SU-DHL-6 (cell line): ENCODE results near the gene LRP1B.

Source experiments
- H2AFZ ChIP-seq: fragments of 200-600 bp; sonication (generic); 2 replicates; pipeline ENCODE4 v1.6.1; 2014; ENCODE audit warnings: low read depth, mild to moderate bottlenecking, moderate library complexity, mixed read lengths, antibody characterized with exemption, low read length; ENCODE audit not compliant: severe bottlenecking
- H3F3A ChIP-seq: fragments of 200-600 bp; shearing (Covaris generic); 2 replicates; pipeline ENCODE4 v1.6.0; 2016; ENCODE audit warnings: antibody characterized with exemption, mild to moderate bottlenecking; ENCODE audit not compliant: insufficient read depth
- H3K27ac ChIP-seq: fragments of 200-600 bp; sonication (generic); 2 replicates; pipeline ENCODE4 v1.5.1; 2016; ENCODE audit warnings: low read depth, mild to moderate bottlenecking, low read length, moderate library complexity, mixed read lengths
- H3K27me3 ChIP-seq: fragments of 200-600 bp; sonication (generic), shearing (Covaris generic); 2 replicates; pipeline ENCODE4 v1.6.0; 2014; ENCODE audit warnings: mild to moderate bottlenecking, low read length
- H3K36me3 ChIP-seq: fragments of 200-600 bp; sonication (generic); 2 replicates; pipeline ENCODE4 v1.6.1; 2014; ENCODE audit warnings: mild to moderate bottlenecking, low read length, mixed read lengths
- H3K4me2 ChIP-seq: fragments of 300-600, 200-600 bp; shearing (Covaris generic), sonication (generic); 2 replicates; pipeline ENCODE4 v1.6.0; 2014; ENCODE audit warnings: low read length, low read depth, mild to moderate bottlenecking; ENCODE audit not compliant: poor library complexity, severe bottlenecking
- H3K4me3 ChIP-seq: fragments of 200-600 bp; sonication (generic); 2 replicates; pipeline ENCODE4 v1.5.1; 2014; ENCODE audit warnings: antibody characterized with exemption, low read length, mild to moderate bottlenecking, mixed read lengths; ENCODE audit not compliant: insufficient read depth, poor library complexity, severe bottlenecking
- H3K79me2 ChIP-seq: fragments of 200-600 bp; sonication (generic); 2 replicates; pipeline ENCODE4 v1.6.1; 2014; ENCODE audit warnings: mild to moderate bottlenecking, low read length, moderate library complexity; ENCODE audit not compliant: insufficient read depth
- H3K9ac ChIP-seq: fragments of 200-600 bp; sonication (generic); 2 replicates; pipeline ENCODE4 v1.7.0; 2014; ENCODE audit warnings: mild to moderate bottlenecking, low read length
- H3K9me2 ChIP-seq: fragments of 200-600 bp; sonication (generic); replicated peaks from 2 replicates; pipeline ENCODE4 v1.6.1; 2014; ENCODE audit warnings: low read length; ENCODE audit not compliant: insufficient read depth
- H3K9me3 ChIP-seq: fragments of 200-600 bp; sonication (generic); 2 replicates; pipeline ENCODE4 v1.6.1; 2014; ENCODE audit warnings: low read length, mixed read lengths; ENCODE audit not compliant: insufficient read depth
- H4K20me1 ChIP-seq: fragments of 200-600 bp; sonication (generic); 2 replicates; pipeline ENCODE4 v1.6.1; 2014; ENCODE audit warnings: low read depth, mild to moderate bottlenecking, antibody characterized with exemption, low read length, moderate library complexity, mixed read lengths
- CTCF ChIP-seq: fragments of 200-600 bp; sonication (generic); IDR thresholded peaks from one replicate; pipeline ENCODE4 v1.5.1; 2017; ENCODE audit warnings: antibody characterized with exemption, mild to moderate bottlenecking, low read length, moderate library complexity; ENCODE audit not compliant: insufficient read depth, poor library complexity, severe bottlenecking
- EZH2phosphoT487 ChIP-seq: fragments of 200-600 bp; sonication (generic), shearing (Covaris generic); conservative IDR thresholded peaks from 2 replicates; pipeline ENCODE4 v1.6.1; 2018; ENCODE audit warnings: mild to moderate bottlenecking, antibody characterized with exemption, low read length, moderate library complexity, mixed read lengths

The LRP1B gene

GRCh38 chr2:140586379-140586778, 1544.4 kb downstream of the LRP1B start:
- Histone ChIP-seq H3K9me3 (no peaks in the 10 kb centered on the region), H3F3A (no peaks in the 10 kb centered on the region), H3K27ac (no peak overlapping the region), H4K20me1 (no peaks in the 10 kb centered on the region), H3K9ac (no peak overlapping the region), H3K4me2 (no peak overlapping the region), H3K36me3 (no peaks in the 10 kb centered on the region), H2AFZ (no peak overlapping the region), H3K4me3 (no peak overlapping the region), H3K9me2 (no peaks in the 10 kb centered on the region), H3K27me3 (no peaks in the 10 kb centered on the region), H3K79me2 (no peaks in the 10 kb centered on the region)
- TF ChIP-seq EZH2phosphoT487 (no peak), CTCF (no peak)

- Histone ChIP-seq H3K36me3 (no peaks in the 10 kb centered on the region), H3K4me3 (no peak overlapping the region), H3K79me2 (no peaks in the 10 kb centered on the region), H3K9me2 (no peaks in the 10 kb centered on the region), H3K4me2 (no peak overlapping the region), H2AFZ (no peak overlapping the region), H3K9me3 (no peaks in the 10 kb centered on the region), H3K27me3 (no peaks in the 10 kb centered on the region), H3K9ac (no peak overlapping the region), H3K27ac (no peak overlapping the region), H3F3A (no peaks in the 10 kb centered on the region), H4K20me1 (no peaks in the 10 kb centered on the region)
- no peak for TF ChIP-seq EZH2phosphoT487
These were observed 1545.8 kb downstream of the LRP1B start for GRCh38 chr2:140585016-140585415.

GRCh38 chr2:140584471-140584870, 1546.3 kb downstream of the LRP1B start:
- Histone ChIP-seq H3K79me2 (no peaks in the 10 kb centered on the region), H3K27me3 (no peaks in the 10 kb centered on the region), H3K4me3 (no peak overlapping the region), H4K20me1 (no peaks in the 10 kb centered on the region), H3K9me2 (no peaks in the 10 kb centered on the region), H3K4me2 (no peak overlapping the region), H3F3A (no peaks in the 10 kb centered on the region), H3K9me3 (no peaks in the 10 kb centered on the region), H2AFZ (no peak overlapping the region), H3K27ac (no peak overlapping the region), H3K9ac (no peak overlapping the region), H3K36me3 (no peaks in the 10 kb centered on the region)
- no peak for TF ChIP-seq EZH2phosphoT487
- no peak for TF ChIP-seq CTCF

GRCh38 chr2:140580532-140581151, 1550.2 kb downstream of the LRP1B start:
- Histone ChIP-seq H3K4me2 (no peak overlapping the region), H3F3A (no peaks in the 10 kb centered on the region), H2AFZ (no peak overlapping the region)

More at GRCh38 chr2:140580532-140581151, 1550.2 kb downstream of the LRP1B start:
- Histone ChIP-seq H3K4me3 (no peak overlapping the region), H3K27ac (no peak overlapping the region), H3K79me2 (no peaks in the 10 kb centered on the region), H3K9me3 (no peaks in the 10 kb centered on the region), H3K27me3 (no peaks in the 10 kb centered on the region), H3K9me2 (no peaks in the 10 kb centered on the region), H4K20me1 (no peaks in the 10 kb centered on the region), H3K36me3 (no peaks in the 10 kb centered on the region), H3K9ac (no peak overlapping the region)
- no peak for TF ChIP-seq EZH2phosphoT487
- TF ChIP-seq CTCF = no peak
